Neuronal stem cell (in vitro differentiated cells): ENCODE results near the gene WDR1.

Experiments
- DNase-seq: peaks from one replicate; pipeline ENCODE4 v3.0.0-alpha.2; 2013; ENCODE audit warnings: low spot score
- H2AFZ ChIP-seq: one replicate; pipeline ENCODE4 v1.6.1; 2013; ENCODE audit warnings: mild to moderate bottlenecking, low read length, inconsistent platforms
- H2AK5ac ChIP-seq: 2 replicates; pipeline ENCODE4 v1.6.1; 2013; ENCODE audit warnings: low read depth, mild to moderate bottlenecking, inconsistent platforms, low read length, moderate library complexity, mixed read lengths
- H2BK120ac ChIP-seq: 2 replicates; pipeline ENCODE4 v1.6.1; 2013; ENCODE audit warnings: low read depth, mild to moderate bottlenecking, inconsistent platforms, low read length, moderate library complexity, mixed read lengths
- H2BK12ac ChIP-seq: one replicate; pipeline ENCODE4 v1.6.1; 2013; ENCODE audit warnings: low read length, inconsistent platforms
- H2BK15ac ChIP-seq: 2 replicates; pipeline ENCODE4 v1.6.1; 2013; ENCODE audit warnings: mild to moderate bottlenecking, low read length, inconsistent platforms, mixed read lengths
- H2BK5ac ChIP-seq: one replicate; pipeline ENCODE4 v1.6.1; 2013; ENCODE audit warnings: inconsistent platforms, mild to moderate bottlenecking, low read length, moderate library complexity
- H3K14ac ChIP-seq: one replicate; pipeline ENCODE4 v1.6.1; 2013; ENCODE audit warnings: low read length, inconsistent platforms
- H3K18ac ChIP-seq: 2 replicates; pipeline ENCODE4 v1.6.1; 2013; ENCODE audit warnings: low read length, inconsistent platforms
- H3K23ac ChIP-seq: 2 replicates; pipeline ENCODE4 v1.6.1; 2013; ENCODE audit warnings: low read depth, mild to moderate bottlenecking, mixed read lengths, low read length, inconsistent platforms; ENCODE audit not compliant: poor library complexity
- H3K27ac ChIP-seq: replicated peaks from 3 replicates; pipeline ENCODE4 v1.5.1; 2013; ENCODE audit warnings: low read length, inconsistent platforms
- H3K27me3 ChIP-seq, 3 experiments: 2 replicates each; pipeline ENCODE4 v1.6.1; 2013; ENCODE audit warnings: low read length in 3 of 3, mild to moderate bottlenecking in 2 of 3, inconsistent platforms in 1 of 3, low read depth in 1 of 3, mixed read lengths in 1 of 3, moderate library complexity in 1 of 3; ENCODE audit not compliant: control insufficient read depth in 3 of 3, insufficient read depth in 3 of 3
- H3K36me3 ChIP-seq, 2 donors: replicated peaks in 1 of 2; 2 replicates each; pipeline ENCODE4 v1.6.1; 2013; ENCODE audit warnings: low read length in 2 of 2; ENCODE audit not compliant: control insufficient read depth in 2 of 2, insufficient read depth in 2 of 2
- H3K4ac ChIP-seq: 2 replicates; pipeline ENCODE4 v1.6.1; 2013; ENCODE audit warnings: inconsistent platforms, mild to moderate bottlenecking, low read length, moderate library complexity
- H3K4me1 ChIP-seq, 2 donors: 1 replicate in 1 of 2; 2 replicates in 1 of 2; pipeline ENCODE4 v1.6.1; 2013; ENCODE audit warnings: low read length in 2 of 2, low read depth in 1 of 2; ENCODE audit not compliant: control insufficient read depth in 2 of 2, insufficient read depth in 1 of 2
- H3K4me2 ChIP-seq: one replicate; pipeline ENCODE4 v1.6.1; 2013; ENCODE audit warnings: mild to moderate bottlenecking, low read length, inconsistent platforms; ENCODE audit not compliant: insufficient read depth, poor library complexity, severe bottlenecking
- H3K4me3 ChIP-seq, 2 donors: 2 replicates each; pipeline ENCODE4 v1.5.1; 2013; ENCODE audit warnings: low read length in 2 of 2, mild to moderate bottlenecking in 2 of 2, inconsistent platforms in 1 of 2, moderate library complexity in 1 of 2
- H3K79me1 ChIP-seq: one replicate; pipeline ENCODE4 v1.6.1; 2013; ENCODE audit warnings: low read depth, mild to moderate bottlenecking, inconsistent platforms, low read length, moderate library complexity
- H3K9ac ChIP-seq: one replicate; pipeline ENCODE4 v1.6.1; 2013; ENCODE audit warnings: mild to moderate bottlenecking, low read depth, low read length, inconsistent platforms; ENCODE audit not compliant: poor library complexity
- H3K9me3 ChIP-seq, 2 donors: replicated peaks in 1 of 2; 2 replicates each; pipeline versions ENCODE3 to v1.6.1; 2013; ENCODE audit warnings: low read length in 2 of 2, mild to moderate bottlenecking in 2 of 2, inconsistent platforms in 1 of 2, low read depth in 1 of 2, mixed read lengths in 1 of 2, moderate library complexity in 1 of 2; ENCODE audit not compliant: control insufficient read depth in 2 of 2, insufficient read depth in 1 of 2
- H4K8ac ChIP-seq: one replicate; pipeline ENCODE4 v1.6.1; 2013; ENCODE audit warnings: low read depth, mild to moderate bottlenecking, inconsistent platforms, low read length, moderate library complexity
- H4K91ac ChIP-seq: one replicate; pipeline ENCODE4 v1.6.1; 2013; ENCODE audit warnings: low read length, low read depth, mild to moderate bottlenecking, inconsistent platforms; ENCODE audit not compliant: poor library complexity
- WGBS, 2 donors: extraction: QIAGEN DNeasy Blood & Tissue Kit; methylation state at CpG; one replicate each; pipeline ENCODE4 v1.1.7; 2013; ENCODE audit warnings: missing lambda C conversion rate in 2 of 2, mixed read lengths in 1 of 2; ENCODE audit not compliant: insufficient read length in 2 of 2, insufficient replicate concordance in 1 of 2; ENCODE audit errors: extremely low coverage in 2 of 2; 5-methylcytosine and 5-hydroxymethylcytosine counted together

WDR1 gene

DNA sequence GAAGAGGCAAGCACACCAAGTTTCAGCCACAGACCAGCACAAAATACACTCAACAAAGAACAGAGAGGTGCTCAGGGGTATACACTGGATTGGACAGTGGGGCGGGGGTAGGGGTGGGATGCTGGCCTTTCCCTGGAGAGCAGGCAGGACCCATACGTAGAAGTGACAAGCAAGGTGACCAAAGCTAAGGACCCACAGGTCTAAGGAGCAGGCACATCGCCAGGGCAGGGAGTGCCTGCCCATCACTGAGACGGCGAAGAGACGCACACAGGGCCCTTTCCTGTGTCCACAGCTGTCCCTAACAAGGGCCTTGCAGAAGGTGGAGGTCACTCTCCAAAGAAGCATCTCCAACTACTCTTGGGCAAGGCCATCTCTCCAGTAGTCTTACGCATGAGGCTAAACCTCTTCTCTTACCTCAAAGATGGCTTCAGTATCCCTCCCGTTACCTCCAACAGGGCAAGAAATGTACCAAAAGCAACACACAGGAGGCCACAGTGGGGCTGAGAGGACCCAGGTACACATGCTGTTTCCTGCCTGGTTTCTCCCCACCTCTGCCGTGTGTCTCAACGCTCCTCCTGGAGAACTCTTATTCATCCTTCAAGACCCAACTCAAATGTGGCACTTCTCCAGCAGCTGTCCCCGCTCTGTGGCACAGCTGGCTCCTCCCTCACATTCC, 6.5 kb downstream of the WDR1 start:
- no peak overlapping the region for H2BK12ac ChIP-seq
- H3K4ac ChIP-seq, result no peak overlapping the region
- H3K27me3 ChIP-seq, result no peaks in the 10 kb centered on the region
- peaks cover 9% of the 10 kb centered on the region for H3K79me1 ChIP-seq
- H2BK5ac ChIP-seq, result no peak overlapping the region
- H4K8ac ChIP-seq, result no peak overlapping the region
- no peak overlapping the region for H2AFZ ChIP-seq
- H4K91ac ChIP-seq, result no peak overlapping the region
- no peaks in the 10 kb centered on the region for H3K9me3 ChIP-seq
- no peak overlapping the region for H2BK15ac ChIP-seq
- H3K4me3 ChIP-seq, result no peak overlapping the region
- no peak overlapping the region for H3K23ac ChIP-seq
- no peak overlapping the region for H3K4me2 ChIP-seq
- peaks cover 6 to 18% of the 10 kb centered on the region in 2 donors for H3K4me1 ChIP-seq
- no peak overlapping the region for H3K27ac ChIP-seq
- peaks cover 58 to 98% of the 10 kb centered on the region in 2 donors for H3K36me3 ChIP-seq
- H2BK120ac ChIP-seq, result no peak overlapping the region
- H3K14ac ChIP-seq, result no peak overlapping the region
- H3K9ac ChIP-seq, result no peak overlapping the region
- H2AK5ac ChIP-seq, result no peak overlapping the region
- H3K18ac ChIP-seq, result no peak overlapping the region
- DNase-seq, result no peak
- no CpG with 5 or more reads among the region's 11 CpGs for WGBS, 2 donors

GRCh38 chr4:10108818-10109783, 7.5 kb downstream of the WDR1 start:
- no CpG with 5 or more reads among the region's 17 CpGs for WGBS, 2 donors
- Histone ChIP-seq H3K18ac (no peak overlapping the region), H2AK5ac (no peak overlapping the region), H3K14ac (no peak overlapping the region), H3K9me3 (no peaks in the 10 kb centered on the region), H3K36me3 (peaks cover 49 to 92% of the 10 kb centered on the region in 2 donors), H3K4me3 (no peak overlapping the region), H3K4me1 (peaks cover 13 to 29% of the 10 kb centered on the region in 2 donors), H4K91ac (no peak overlapping the region), H3K9ac (no peak overlapping the region), H3K27me3 (no peaks in the 10 kb centered on the region), H2BK5ac (no peak overlapping the region), H2BK120ac (no peak overlapping the region), H2BK12ac (no peak overlapping the region), H2AFZ (no peak overlapping the region), H4K8ac (no peak overlapping the region), H3K4ac (no peak overlapping the region), H3K27ac (no peak overlapping the region), H3K4me2 (no peak overlapping the region), H2BK15ac (no peak overlapping the region), H3K23ac (no peak overlapping the region), H3K79me1 (peaks cover 4% of the 10 kb centered on the region)
- no peak for DNase-seq

DNA sequence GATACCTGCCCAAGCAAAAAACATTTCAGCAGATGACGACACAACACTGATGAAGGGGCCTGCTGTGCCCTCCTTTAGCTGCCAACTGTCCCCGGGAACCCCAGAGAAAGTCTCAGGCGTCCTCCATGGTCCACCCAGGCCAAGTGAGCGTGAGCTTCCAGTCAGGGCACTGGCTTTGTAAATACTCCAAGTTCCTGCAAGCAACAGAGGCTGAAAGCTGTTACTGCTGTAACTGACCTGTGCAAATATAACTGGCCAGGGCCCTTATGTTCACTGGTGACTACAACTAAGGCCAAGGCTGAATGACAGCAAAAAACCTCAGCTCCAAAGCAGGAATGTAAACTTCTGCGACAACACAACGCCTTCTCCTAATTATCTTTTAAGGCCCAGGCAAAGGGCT, 8.2 kb downstream of the WDR1 start:
- Histone ChIP-seq H3K4me1 (peaks cover 19 to 34% of the 10 kb centered on the region in 2 donors), H2BK5ac (no peak overlapping the region), H3K4me3 (no peak overlapping the region), H2BK120ac (no peak overlapping the region), H3K9ac (no peak overlapping the region), H3K79me1 (peaks cover 4% of the 10 kb centered on the region), H3K18ac (no peak overlapping the region), H4K8ac (no peak overlapping the region), H3K23ac (no peak overlapping the region), H3K27me3 (no peaks in the 10 kb centered on the region), H3K4me2 (no peak overlapping the region), H3K14ac (no peak overlapping the region), H4K91ac (no peak overlapping the region), H2AK5ac (no peak overlapping the region), H3K27ac (no peak overlapping the region), H3K9me3 (no peaks in the 10 kb centered on the region), H2BK12ac (no peak overlapping the region), H2BK15ac (no peak overlapping the region), H3K4ac (no peak overlapping the region), H3K36me3 (peaks cover 43 to 89% of the 10 kb centered on the region in 2 donors), H2AFZ (no peak overlapping the region)
- WGBS, 2 donors, result no CpG with 5 or more reads among the region's 6 CpGs
- DNase-seq, result no peak
